K562 (cell line): Measurements from ENCODE around the gene SLC25A21. TPM values are rescaled to one million over a fixed set of nuclear protein-coding genes. Genes with fewer than 3 reads are reported as not detected.

Source experiments
- EHMT2 ChIP-seq: fragments of 450-650 bp; IDR thresholded peaks from 2 replicates; pipeline ENCODE4 v1.6.1; 2018; ENCODE audit warnings: antibody characterized with exemption
- ELF4 ChIP-seq: fragments of 450-650 bp; formaldehyde crosslinking; IDR thresholded peaks from 2 replicates; pipeline ENCODE4 v1.4.0; 2022; ENCODE audit warnings: missing genetic modification characterization
- HOXB6 ChIP-seq: fragments of 250-450 bp; sonication (Bioruptor Pico); IDR thresholded peaks from 2 replicates; pipeline ENCODE4 v1.5.1; 2022; ENCODE audit warnings: mild to moderate bottlenecking, borderline replicate concordance
- NELFE ChIP-seq: IDR thresholded peaks from 2 replicates; pipeline ENCODE4 v1.6.1; 2011; ENCODE audit warnings: mild to moderate bottlenecking; ENCODE audit not compliant: insufficient read depth, insufficient read length
- POLR2AphosphoS5 ChIP-seq: IDR thresholded peaks from 2 replicates; pipeline ENCODE4 v1.6.1; 2011; ENCODE audit warnings: mild to moderate bottlenecking, low read depth, low read length, moderate library complexity; ENCODE audit not compliant: control insufficient read depth, insufficient read depth
- SRSF9 ChIP-seq: fragments of 200-400 bp; formaldehyde crosslinking; IDR thresholded peaks from 2 replicates; pipeline ENCODE4 v1.6.1; 2017; ENCODE audit warnings: low read depth, low read length, borderline replicate concordance
- TCF7 ChIP-seq: sonication (generic); IDR thresholded peaks from 2 replicates; pipeline ENCODE4 v1.6.1; 2016; ENCODE audit warnings: antibody characterized with exemption, borderline replicate concordance
- TRIM24 ChIP-seq, 2 experiments: fragments of 450-650 bp; IDR thresholded peaks; 2 replicates each; pipeline ENCODE4 v1.6.1; 2016
- ZNF174 ChIP-seq: fragments of 250-450 bp; sonication (Bioruptor Pico); IDR thresholded peaks from 2 replicates; pipeline ENCODE4 v1.4.0; 2020; ENCODE audit warnings: mild to moderate bottlenecking
- ZNF184 ChIP-seq: sonication (generic); formaldehyde crosslinking; IDR thresholded peaks from 2 replicates; pipeline ENCODE4 v1.5.0; 2020; ENCODE audit warnings: missing genetic modification reagents
- ZNF561 ChIP-seq: fragments of 450-650 bp; formaldehyde crosslinking; conservative IDR thresholded peaks from 2 replicates; pipeline ENCODE4 v1.4.0; 2020; ENCODE audit warnings: mild to moderate bottlenecking, moderate library complexity
- polyA plus RNA-seq, 8 experiments: library from polyadenylated mRNA; depleted of rRNA in 4 of 8; stranded (reverse) in 5 of 8; unstranded in 3 of 8; fragments of >200 nt; fragmentation: Nextera tagmentation in 2 of 8; fragmentation: Illumina TruSeq in 1 of 8; extraction: Ambion mirVana in 2 of 8; extraction: Trizol in 1 of 8; gene quantifications; 2 replicates each; pipeline versions ENCODE4 v1.2.1 to v1.2.3, GENCODE V29; 2011 to 2014; ENCODE audit warnings: inconsistent platforms in 1 of 8, missing spikeins in 1 of 8
- total RNA-seq, 7 experiments: library from RNA; depleted of rRNA in 6 of 7; stranded (reverse); fragments of >200 nt in 6 of 7; fragmentation: Illumina TruSeq in 2 of 7; extraction: Trizol in 2 of 7; gene quantifications; 2 replicates each; pipeline versions ENCODE4 v1.2.1 to v1.2.3, GENCODE V29; 2011 to 2021; ENCODE audit warnings: low replicate concordance in 1 of 7
- TF ChIP-seq, protein P1 (sequence below): fragments of 250-450 bp; sonication (Bioruptor Pico); IDR thresholded peaks from 2 replicates; pipeline ENCODE4 v1.5.0; 2021; ENCODE audit warnings: mild to moderate bottlenecking, borderline replicate concordance
- TF ChIP-seq, protein P2 (sequence below): fragments of 450-650 bp; formaldehyde crosslinking; IDR thresholded peaks from 2 replicates; pipeline ENCODE4 v1.4.0; 2022; ENCODE audit warnings: missing genetic modification characterization
- TF ChIP-seq, protein P3 (sequence below): fragments of 250-450 bp; sonication (Bioruptor Pico); IDR thresholded peaks from 2 replicates; pipeline ENCODE4 v1.5.0; 2021; ENCODE audit warnings: mild to moderate bottlenecking, moderate library complexity
- TF ChIP-seq, protein P4 (sequence below): fragments of 200-800 bp; sonication (Bioruptor generic); IDR thresholded peaks from 2 replicates; pipeline ENCODE4 v1.6.1; 2017; ENCODE audit warnings: missing genetic modification characterization, missing compliant biosample characterization
- TF ChIP-seq, protein P5 (sequence below): fragments of 200-800 bp; sonication (Bioruptor generic); IDR thresholded peaks from 2 replicates; pipeline ENCODE4 v1.6.1; 2017; ENCODE audit warnings: missing genetic modification characterization, missing compliant biosample characterization
- TF ChIP-seq, protein P6 (sequence below): sonication (generic); formaldehyde crosslinking; IDR thresholded peaks from 2 replicates; pipeline ENCODE4 v1.8.0; 2022; ENCODE audit warnings: missing genetic modification reagents, mild to moderate bottlenecking, borderline replicate concordance

The SLC25A21 gene
- total and polyA plus RNA-seq, 9 of the 15 experiments (the other 6 are each of a cell fraction or from before 2014, with no cell fraction given), result 15.2 to 46.7 (median 28.7) TPM

DNA sequence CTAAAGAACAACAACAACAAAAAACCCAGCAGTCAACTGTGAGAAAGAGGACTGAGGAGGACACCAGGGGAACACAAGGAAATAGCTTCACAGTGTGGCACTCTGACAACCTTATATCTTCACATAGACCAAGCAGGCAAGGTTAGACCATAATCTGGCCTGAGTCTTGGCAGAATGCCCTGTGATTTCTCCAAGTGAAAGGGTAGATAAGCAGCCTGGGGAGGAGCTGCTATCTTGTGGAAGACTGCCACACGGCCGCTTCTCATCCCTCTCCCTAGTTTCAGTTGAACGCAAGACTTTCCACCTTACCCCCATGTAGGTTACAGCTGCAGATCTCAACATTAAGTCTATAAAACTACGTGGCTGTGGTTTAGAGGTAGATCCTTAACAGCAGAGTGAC, 3.7 kb downstream of the SLC25A21 start (continued):
- TF ChIP-seq, protein P1, sequence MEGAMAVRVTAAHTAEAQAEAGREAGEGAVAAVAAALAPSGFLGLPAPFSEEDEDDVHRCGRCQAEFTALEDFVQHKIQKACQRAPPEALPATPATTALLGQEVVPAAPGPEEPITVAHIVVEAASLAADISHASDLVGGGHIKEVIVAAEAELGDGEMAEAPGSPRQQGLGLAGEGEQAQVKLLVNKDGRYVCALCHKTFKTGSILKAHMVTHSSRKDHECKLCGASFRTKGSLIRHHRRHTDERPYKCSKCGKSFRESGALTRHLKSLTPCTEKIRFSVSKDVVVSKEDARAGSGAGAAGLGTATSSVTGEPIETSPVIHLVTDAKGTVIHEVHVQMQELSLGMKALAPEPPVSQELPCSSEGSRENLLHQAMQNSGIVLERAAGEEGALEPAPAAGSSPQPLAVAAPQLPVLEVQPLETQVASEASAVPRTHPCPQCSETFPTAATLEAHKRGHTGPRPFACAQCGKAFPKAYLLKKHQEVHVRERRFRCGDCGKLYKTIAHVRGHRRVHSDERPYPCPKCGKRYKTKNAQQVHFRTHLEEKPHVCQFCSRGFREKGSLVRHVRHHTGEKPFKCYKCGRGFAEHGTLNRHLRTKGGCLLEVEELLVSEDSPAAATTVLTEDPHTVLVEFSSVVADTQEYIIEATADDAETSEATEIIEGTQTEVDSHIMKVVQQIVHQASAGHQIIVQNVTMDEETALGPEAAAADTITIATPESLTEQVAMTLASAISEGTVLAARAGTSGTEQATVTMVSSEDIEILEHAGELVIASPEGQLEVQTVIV (CRISPR knock-in tag), result no peak
- no peak for TF ChIP-seq TCF7
- no peak for TF ChIP-seq HOXB6
- no peak for TF ChIP-seq ZNF184 (CRISPR knock-in tag)
- TF ChIP-seq, protein P2, sequence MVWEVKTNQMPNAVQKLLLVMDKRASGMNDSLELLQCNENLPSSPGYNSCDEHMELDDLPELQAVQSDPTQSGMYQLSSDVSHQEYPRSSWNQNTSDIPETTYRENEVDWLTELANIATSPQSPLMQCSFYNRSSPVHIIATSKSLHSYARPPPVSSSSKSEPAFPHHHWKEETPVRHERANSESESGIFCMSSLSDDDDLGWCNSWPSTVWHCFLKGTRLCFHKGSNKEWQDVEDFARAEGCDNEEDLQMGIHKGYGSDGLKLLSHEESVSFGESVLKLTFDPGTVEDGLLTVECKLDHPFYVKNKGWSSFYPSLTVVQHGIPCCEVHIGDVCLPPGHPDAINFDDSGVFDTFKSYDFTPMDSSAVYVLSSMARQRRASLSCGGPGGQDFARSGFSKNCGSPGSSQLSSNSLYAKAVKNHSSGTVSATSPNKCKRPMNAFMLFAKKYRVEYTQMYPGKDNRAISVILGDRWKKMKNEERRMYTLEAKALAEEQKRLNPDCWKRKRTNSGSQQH (CRISPR knock-in tag), result no peak
- TF ChIP-seq NELFE, result no peak
- TF ChIP-seq ZNF174, result no peak
- TF ChIP-seq, protein P3, sequence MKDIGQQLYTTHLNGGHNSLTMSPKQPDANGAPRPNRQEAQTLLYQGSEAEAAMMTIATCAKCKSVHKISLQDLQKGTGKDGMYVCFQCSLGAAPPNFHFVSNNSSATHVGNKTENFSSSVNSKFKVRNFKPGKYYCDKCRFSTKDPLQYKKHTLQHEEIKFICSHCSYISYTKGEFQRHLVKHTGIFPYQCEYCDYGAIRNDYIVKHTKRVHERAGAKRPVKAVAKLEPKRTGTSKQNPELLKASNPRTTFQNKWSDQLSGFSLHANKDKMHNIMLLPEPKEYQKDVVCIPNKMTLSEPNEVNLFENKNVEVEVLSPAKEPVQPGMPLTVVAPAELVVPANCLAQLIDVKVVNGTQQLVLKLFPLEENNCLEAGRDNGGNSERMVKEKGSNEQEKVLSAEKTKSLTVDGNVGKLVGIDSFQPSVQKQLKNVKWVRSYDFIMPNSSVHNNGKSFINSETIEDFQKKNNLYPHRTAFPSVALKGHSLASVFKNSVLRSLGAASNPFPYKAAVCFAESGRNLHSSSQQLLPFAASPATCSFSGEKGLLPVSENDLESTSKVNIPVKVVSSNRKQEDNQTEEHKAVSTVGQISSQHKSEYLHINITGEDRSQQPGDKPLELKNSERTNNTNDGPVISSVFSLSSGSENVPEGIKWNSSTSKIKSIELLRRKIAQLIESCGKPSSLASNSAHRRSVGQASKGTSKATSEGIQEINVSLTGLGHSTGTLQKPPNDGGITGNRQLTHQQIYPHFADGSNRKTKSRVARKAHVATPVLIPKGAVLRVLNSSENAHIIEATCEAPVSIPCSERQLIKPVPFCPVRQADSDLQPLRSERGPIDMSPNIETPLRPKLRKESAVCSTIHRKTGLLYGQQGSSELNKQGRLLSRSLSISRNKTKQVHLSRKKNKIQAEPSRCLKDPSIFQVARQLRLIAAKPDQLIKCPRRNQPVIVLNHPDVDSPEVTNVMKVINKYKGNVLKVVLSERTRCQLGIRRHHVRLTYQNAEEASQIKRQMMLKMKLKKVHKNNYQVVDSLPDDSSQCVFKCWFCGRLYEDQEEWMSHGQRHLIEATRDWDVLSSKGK, result no peak
- TF ChIP-seq ELF4 (CRISPR knock-in tag), result no peak
- TF ChIP-seq POLR2AphosphoS5, result peak; percentile 81
- TF ChIP-seq, protein P4, sequence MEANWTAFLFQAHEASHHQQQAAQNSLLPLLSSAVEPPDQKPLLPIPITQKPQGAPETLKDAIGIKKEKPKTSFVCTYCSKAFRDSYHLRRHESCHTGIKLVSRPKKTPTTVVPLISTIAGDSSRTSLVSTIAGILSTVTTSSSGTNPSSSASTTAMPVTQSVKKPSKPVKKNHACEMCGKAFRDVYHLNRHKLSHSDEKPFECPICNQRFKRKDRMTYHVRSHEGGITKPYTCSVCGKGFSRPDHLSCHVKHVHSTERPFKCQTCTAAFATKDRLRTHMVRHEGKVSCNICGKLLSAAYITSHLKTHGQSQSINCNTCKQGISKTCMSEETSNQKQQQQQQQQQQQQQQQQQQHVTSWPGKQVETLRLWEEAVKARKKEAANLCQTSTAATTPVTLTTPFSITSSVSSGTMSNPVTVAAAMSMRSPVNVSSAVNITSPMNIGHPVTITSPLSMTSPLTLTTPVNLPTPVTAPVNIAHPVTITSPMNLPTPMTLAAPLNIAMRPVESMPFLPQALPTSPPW, result peak; percentile 38; the same call in 1 of the 2 replicates
- TF ChIP-seq SRSF9, result no peak
- TF ChIP-seq, protein P5, sequence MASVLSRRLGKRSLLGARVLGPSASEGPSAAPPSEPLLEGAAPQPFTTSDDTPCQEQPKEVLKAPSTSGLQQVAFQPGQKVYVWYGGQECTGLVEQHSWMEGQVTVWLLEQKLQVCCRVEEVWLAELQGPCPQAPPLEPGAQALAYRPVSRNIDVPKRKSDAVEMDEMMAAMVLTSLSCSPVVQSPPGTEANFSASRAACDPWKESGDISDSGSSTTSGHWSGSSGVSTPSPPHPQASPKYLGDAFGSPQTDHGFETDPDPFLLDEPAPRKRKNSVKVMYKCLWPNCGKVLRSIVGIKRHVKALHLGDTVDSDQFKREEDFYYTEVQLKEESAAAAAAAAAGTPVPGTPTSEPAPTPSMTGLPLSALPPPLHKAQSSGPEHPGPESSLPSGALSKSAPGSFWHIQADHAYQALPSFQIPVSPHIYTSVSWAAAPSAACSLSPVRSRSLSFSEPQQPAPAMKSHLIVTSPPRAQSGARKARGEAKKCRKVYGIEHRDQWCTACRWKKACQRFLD (CRISPR knock-in tag), result 0 out of 2 replicates have a peak, but pooled peaks have one; percentile 52
- peak; percentile 59 to 70; a peak in 2 of 4 replicates for TF ChIP-seq TRIM24 (IDR thresholded peaks at IDR 0.05)
- TF ChIP-seq, protein P6, sequence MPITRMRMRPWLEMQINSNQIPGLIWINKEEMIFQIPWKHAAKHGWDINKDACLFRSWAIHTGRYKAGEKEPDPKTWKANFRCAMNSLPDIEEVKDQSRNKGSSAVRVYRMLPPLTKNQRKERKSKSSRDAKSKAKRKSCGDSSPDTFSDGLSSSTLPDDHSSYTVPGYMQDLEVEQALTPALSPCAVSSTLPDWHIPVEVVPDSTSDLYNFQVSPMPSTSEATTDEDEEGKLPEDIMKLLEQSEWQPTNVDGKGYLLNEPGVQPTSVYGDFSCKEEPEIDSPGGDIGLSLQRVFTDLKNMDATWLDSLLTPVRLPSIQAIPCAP (CRISPR knock-in tag), result no peak
- no peak for TF ChIP-seq ZNF561 (CRISPR knock-in tag)
- peak; percentile 54; the same call in 1 of the 2 replicates for TF ChIP-seq EHMT2
